Neural progenitor cell (in vitro differentiated cells): ENCODE results near the gene TSPAN3. TPM values are rescaled to one million over a fixed set of nuclear protein-coding genes. Genes with fewer than 3 reads are reported as not detected.

Experiments used
- DNase-seq: peaks from one replicate; pipeline ENCODE4 v3.0.0-alpha.2; 2016; ENCODE audit warnings: low spot score
- H2AFZ ChIP-seq: fragments of 200-600 bp; sonication (generic); replicated peaks from 2 replicates; pipeline ENCODE4 v1.6.1; 2016; ENCODE audit warnings: antibody characterized with exemption
- H3F3A ChIP-seq: fragments of 200-600 bp; sonication (generic); 2 replicates; pipeline ENCODE4 v1.6.1; 2016; ENCODE audit warnings: antibody characterized with exemption, low read depth
- H3K27ac ChIP-seq: fragments of 200-600 bp; sonication (generic); 2 replicates; pipeline ENCODE4 v1.5.1; 2016; ENCODE audit warnings: mild to moderate bottlenecking
- H3K27me3 ChIP-seq: fragments of 200-600 bp; sonication (generic); 2 replicates; pipeline ENCODE4 v1.6.1; 2016; ENCODE audit warnings: mild to moderate bottlenecking, moderate library complexity
- H3K36me3 ChIP-seq: fragments of 200-600 bp; sonication (generic); 2 replicates; pipeline ENCODE4 v1.5.1; 2016
- H3K4me1 ChIP-seq: fragments of 200-600 bp; sonication (generic); 2 replicates; pipeline ENCODE4 v1.6.1; 2016; ENCODE audit warnings: mixed run types
- H3K4me2 ChIP-seq: fragments of 200-600 bp; sonication (generic); 2 replicates; pipeline ENCODE4 v1.6.1; 2016
- H3K4me3 ChIP-seq: fragments of 200-600 bp; sonication (generic); 2 replicates; pipeline ENCODE4 v1.5.1; 2016
- H3K79me2 ChIP-seq: fragments of 200-600 bp; sonication (generic); 2 replicates; pipeline ENCODE4 v1.6.1; 2016; ENCODE audit warnings: low read depth
- H3K9ac ChIP-seq: fragments of 200-600 bp; sonication (generic); 2 replicates; pipeline ENCODE4 v1.6.1; 2016
- H3K9me3 ChIP-seq: fragments of 200-600 bp; sonication (generic); 2 replicates; pipeline ENCODE4 v1.5.1; 2016; ENCODE audit warnings: low read depth
- H4K20me1 ChIP-seq: fragments of 200-600 bp; sonication (generic); 2 replicates; pipeline ENCODE4 v1.6.1; 2016; ENCODE audit warnings: low read depth
- H3K27ac Mint-ChIP-seq: 3 replicates; pipeline ENCODE4 v1.8.0; 2021; ENCODE audit warnings: mixed read lengths
- H3K27me3 Mint-ChIP-seq: 2 replicates; pipeline ENCODE4 v1.8.0; 2022; ENCODE audit warnings: low read depth, mild to moderate bottlenecking, inconsistent platforms, moderate library complexity, mixed read lengths; ENCODE audit not compliant: insufficient read depth
- H3K36me3 Mint-ChIP-seq: 3 replicates; pipeline ENCODE4 v1.8.0; 2021; ENCODE audit warnings: mixed read lengths
- H3K4me1 Mint-ChIP-seq: 3 replicates; pipeline ENCODE4 v1.8.0; 2021; ENCODE audit warnings: mixed read lengths
- H3K4me3 Mint-ChIP-seq: 3 replicates; pipeline ENCODE4 v1.8.0; 2021; ENCODE audit warnings: mild to moderate bottlenecking, moderate library complexity, mixed read lengths
- H3K9me3 Mint-ChIP-seq: 3 replicates; pipeline ENCODE4 v1.8.0; 2020; ENCODE audit warnings: mixed read lengths
- EZH2 ChIP-seq: fragments of 200-600 bp; sonication (generic); IDR thresholded peaks from 2 replicates; pipeline ENCODE4 v1.6.1; 2017; ENCODE audit warnings: antibody characterized with exemption, mild to moderate bottlenecking, moderate library complexity
- EZH2phosphoT487 ChIP-seq: fragments of 200-600 bp; sonication (generic); IDR thresholded peaks from 2 replicates; pipeline ENCODE4 v1.6.1; 2017; ENCODE audit warnings: antibody characterized with exemption
- total RNA-seq: library from RNA; depleted of rRNA; stranded (reverse); fragments of >200 nt; gene quantifications from 2 replicates; pipeline ENCODE4 v1.2.3, GENCODE V29; 2015; ENCODE audit warnings: low replicate concordance
- TF ChIP-seq, protein P1 (sequence below): fragments of 200-600 bp; sonication (generic); IDR thresholded peaks from 2 replicates; pipeline ENCODE4 v1.5.1; 2017; ENCODE audit warnings: antibody characterized with exemption, mild to moderate bottlenecking

TSPAN3 gene
- total RNA-seq, 1 donor from 2014 or later, result 474 TPM

DNA sequence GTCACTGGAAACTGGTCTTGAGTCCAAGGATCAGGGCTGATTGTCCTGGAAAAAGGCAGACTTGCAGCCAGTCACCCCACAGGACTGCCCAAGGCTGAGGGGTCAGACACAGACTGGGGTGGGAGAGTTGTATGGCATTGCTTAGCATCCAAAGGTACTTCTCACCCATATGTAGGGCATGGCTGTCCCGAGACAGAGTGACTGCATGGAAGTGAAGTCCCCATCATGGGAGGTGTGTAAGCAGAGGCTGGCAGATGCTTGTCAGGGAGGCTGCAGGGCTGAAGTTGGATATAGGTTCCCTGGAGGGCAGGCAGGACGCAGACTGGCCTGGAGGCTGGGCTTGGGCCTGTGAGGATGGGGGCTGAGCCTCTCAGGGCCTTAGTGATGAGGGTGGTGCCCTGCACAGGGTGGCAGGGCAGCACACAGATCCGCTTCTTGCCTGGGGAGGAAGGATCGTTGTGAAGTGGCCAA lies 44.9 kb downstream of the TSPAN3 start:
- Mint-ChIP-seq H3K4me3 (no peak overlapping the region), H3K9me3 (no peaks in the 10 kb centered on the region), H3K36me3 (no peaks in the 10 kb centered on the region), H3K4me1 (peaks cover 8% of the 10 kb centered on the region), H3K27ac (no peak overlapping the region), H3K27me3 (peaks cover 13% of the 10 kb centered on the region)
- no peaks in the 10 kb centered on the region for H4K20me1 ChIP-seq
- H3K27me3 ChIP-seq, result no peaks in the 10 kb centered on the region
- H3K79me2 ChIP-seq, result no peaks in the 10 kb centered on the region
- no peak overlapping the region for H2AFZ ChIP-seq
- DNase-seq, result no peak
- no peaks in the 10 kb centered on the region for H3K36me3 ChIP-seq
- H3K9ac ChIP-seq, result no peak overlapping the region
- H3K4me2 ChIP-seq, result no peak overlapping the region
- H3K27ac ChIP-seq, result no peak overlapping the region
- TF ChIP-seq, protein P1, sequence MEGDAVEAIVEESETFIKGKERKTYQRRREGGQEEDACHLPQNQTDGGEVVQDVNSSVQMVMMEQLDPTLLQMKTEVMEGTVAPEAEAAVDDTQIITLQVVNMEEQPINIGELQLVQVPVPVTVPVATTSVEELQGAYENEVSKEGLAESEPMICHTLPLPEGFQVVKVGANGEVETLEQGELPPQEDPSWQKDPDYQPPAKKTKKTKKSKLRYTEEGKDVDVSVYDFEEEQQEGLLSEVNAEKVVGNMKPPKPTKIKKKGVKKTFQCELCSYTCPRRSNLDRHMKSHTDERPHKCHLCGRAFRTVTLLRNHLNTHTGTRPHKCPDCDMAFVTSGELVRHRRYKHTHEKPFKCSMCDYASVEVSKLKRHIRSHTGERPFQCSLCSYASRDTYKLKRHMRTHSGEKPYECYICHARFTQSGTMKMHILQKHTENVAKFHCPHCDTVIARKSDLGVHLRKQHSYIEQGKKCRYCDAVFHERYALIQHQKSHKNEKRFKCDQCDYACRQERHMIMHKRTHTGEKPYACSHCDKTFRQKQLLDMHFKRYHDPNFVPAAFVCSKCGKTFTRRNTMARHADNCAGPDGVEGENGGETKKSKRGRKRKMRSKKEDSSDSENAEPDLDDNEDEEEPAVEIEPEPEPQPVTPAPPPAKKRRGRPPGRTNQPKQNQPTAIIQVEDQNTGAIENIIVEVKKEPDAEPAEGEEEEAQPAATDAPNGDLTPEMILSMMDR, result no peak
- H3F3A ChIP-seq, result peaks cover 4% of the 10 kb centered on the region
- no peak overlapping the region for H3K4me3 ChIP-seq
- peaks cover 12% of the 10 kb centered on the region for H3K4me1 ChIP-seq
- H3K9me3 ChIP-seq, result no peaks in the 10 kb centered on the region

DNA sequence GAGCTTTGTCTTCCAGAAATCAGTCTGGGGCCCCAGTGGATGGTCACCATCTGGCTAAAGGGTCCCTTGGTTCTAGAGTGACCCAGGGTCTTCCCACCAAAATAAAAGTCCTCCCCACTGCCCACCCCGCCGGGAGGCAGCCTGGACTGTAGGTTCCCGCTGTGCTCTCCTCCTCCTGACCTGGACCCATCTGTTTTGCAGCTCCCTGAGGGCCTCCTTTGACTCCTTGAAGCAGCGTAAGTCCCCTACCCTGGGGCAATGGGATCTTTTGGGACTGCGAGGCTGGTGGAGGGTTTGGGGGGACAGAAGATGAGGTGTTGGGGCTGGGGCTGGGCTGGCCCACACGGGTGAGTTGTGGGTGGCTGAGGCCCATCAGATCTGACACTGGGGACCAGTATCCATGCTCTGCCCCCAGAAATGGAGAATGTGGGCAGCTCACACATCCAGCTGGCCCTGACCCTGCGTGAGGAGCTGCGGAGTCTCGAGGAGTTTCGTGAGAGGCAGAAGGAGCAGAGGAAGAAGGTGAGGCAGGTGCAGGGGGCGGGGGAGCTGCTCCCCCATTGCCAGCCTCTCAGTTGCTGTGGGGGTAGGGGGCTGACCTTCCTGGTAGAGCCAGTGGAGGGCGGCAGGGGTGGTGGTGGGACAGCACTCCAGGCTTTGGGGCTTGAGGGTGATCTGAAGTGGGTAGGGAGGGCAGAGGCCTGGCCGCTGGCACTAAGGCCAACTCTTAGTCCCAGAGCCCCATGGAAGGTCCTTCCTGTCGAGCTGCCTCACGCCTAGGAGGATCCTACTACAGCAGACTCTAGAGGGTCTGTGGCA lies 45.6 kb downstream of the TSPAN3 start:
- Histone ChIP-seq H4K20me1 (no peaks in the 10 kb centered on the region), H3K9me3 (no peaks in the 10 kb centered on the region), H2AFZ (no peak overlapping the region), H3K27me3 (no peaks in the 10 kb centered on the region), H3K4me2 (no peak overlapping the region), H3K79me2 (no peaks in the 10 kb centered on the region), H3K4me1 (peaks cover 5% of the 10 kb centered on the region), H3K27ac (no peak overlapping the region), H3K9ac (no peak overlapping the region), H3K4me3 (no peak overlapping the region), H3K36me3 (no peaks in the 10 kb centered on the region), H3F3A (no peaks in the 10 kb centered on the region)
- TF ChIP-seq EZH2 (no peak), EZH2phosphoT487 (no peak)
- TF ChIP-seq, protein P1, result no peak
- peaks cover 8% of the 10 kb centered on the region for H3K4me1 Mint-ChIP-seq
- H3K36me3 Mint-ChIP-seq, result no peaks in the 10 kb centered on the region
- no peak overlapping the region for H3K4me3 Mint-ChIP-seq
- no peaks in the 10 kb centered on the region for H3K9me3 Mint-ChIP-seq
- DNase-seq, result peak; percentile 1
- H3K27ac Mint-ChIP-seq, result no peak overlapping the region
- H3K27me3 Mint-ChIP-seq, result peaks cover 13% of the 10 kb centered on the region

DNA sequence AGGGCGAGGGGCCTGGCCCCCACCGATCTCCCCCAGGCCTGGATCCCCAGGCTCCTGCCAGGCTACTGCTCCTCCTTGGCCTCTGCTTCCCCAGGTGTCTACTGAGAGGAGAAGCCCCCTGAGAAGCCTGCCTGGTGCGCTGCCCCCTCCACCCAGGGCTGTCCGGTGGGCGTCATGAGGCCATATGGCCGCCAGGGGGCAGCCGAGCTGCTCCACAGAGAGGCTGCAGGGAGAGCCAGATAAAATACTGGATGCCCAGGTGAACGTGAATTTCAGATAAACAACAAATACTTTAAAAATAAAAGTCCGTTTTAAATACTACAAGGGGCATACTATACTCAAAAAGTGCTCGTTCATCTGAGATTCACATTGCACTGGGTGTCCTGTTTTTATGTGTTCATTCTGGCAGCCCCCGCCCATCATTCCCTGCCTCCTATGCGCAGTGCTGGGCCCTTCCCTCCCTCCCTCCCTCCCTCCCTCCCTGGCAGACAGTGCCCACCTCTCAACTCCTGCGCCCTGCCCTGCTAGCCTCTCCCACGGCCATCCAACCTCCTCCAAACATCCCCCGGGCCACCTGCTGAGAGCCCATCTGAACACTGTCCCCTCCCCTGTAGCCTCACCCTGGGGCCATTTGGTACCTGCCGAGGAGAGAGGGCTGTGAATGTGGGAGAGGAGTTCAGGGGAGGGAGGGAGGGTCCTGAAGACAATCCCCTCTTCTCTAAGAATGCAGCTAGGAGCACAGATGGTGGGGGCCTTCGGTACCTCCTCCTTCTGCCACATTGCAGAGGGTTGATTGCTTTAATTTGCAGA lies 46.4 kb downstream of the TSPAN3 start:
- Mint-ChIP-seq H3K9me3 (no peaks in the 10 kb centered on the region), H3K36me3 (no peaks in the 10 kb centered on the region), H3K4me3 (no peak overlapping the region), H3K27ac (no peak overlapping the region), H3K4me1 (peaks cover 4% of the 10 kb centered on the region), H3K27me3 (peaks cover 15% of the 10 kb centered on the region)
- Histone ChIP-seq H3K4me1 (no peaks in the 10 kb centered on the region), H3K36me3 (no peaks in the 10 kb centered on the region), H3K27me3 (no peaks in the 10 kb centered on the region), H3F3A (no peaks in the 10 kb centered on the region), H3K9ac (no peak overlapping the region), H4K20me1 (no peaks in the 10 kb centered on the region), H3K4me2 (no peak overlapping the region), H3K79me2 (no peaks in the 10 kb centered on the region), H2AFZ (peak overlapping the region; percentile 30), H3K9me3 (no peaks in the 10 kb centered on the region), H3K4me3 (no peak overlapping the region), H3K27ac (no peak overlapping the region)
- TF ChIP-seq EZH2 (no peak), EZH2phosphoT487 (no peak)
- TF ChIP-seq, protein P1, result peak; percentile 96
- peak; percentile 82 for DNase-seq
